Measurements from ENCODE around the gene CCDC91.

DNA sequence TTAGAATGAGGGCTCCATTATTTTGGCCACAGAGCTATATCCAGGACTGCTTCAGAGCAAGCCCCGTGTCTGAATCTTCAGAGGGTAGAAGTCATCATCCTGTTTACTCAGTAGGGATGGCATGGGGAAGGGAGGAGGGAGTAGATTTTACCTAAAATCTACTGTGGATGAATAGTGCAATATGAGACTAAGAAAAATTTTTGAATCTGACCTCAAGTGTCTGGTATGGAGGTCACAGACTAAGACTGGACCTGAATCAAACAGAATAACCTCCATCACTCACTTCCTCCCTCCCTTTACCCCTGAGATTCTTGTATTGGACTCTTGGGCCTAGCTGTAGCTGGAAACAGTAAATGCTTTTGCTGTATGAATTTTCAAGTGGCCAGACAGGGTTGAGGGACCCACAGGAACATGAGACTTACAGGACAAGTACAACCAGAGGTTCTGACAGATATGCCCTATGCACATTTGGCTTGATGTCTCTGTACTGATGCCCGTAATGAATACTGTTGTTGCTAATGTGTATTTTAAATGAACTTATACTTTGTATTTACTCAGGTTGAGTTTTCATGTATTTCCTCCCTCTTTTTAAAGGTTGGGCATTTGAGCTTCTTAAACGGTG lies 78.5 kb downstream of the CCDC91 start:
- TF ChIP-seq TP53 (CRISPR knock-in tag; IDR thresholded peaks at IDR 0.05) (no peak), POLR2A (IDR thresholded peaks at IDR 0.05; ENCODE audit: low read length) (no peak)

Measured in A549 (cell line).